Osteoblast (primary cell): ENCODE results near the gene SAE1. TPM values are rescaled to one million over a fixed set of nuclear protein-coding genes. Genes with fewer than 3 reads are reported as not detected.
A peak's percentile ranks its signal among the peaks of the same experiment; 100 is the strongest.

ENCODE experiments used
- DNase-seq: peaks from one replicate; pipeline ENCODE4 v3.0.0; 2011; ENCODE audit warnings: low spot score, mixed read lengths; ENCODE audit not compliant: insufficient read length; ENCODE audit errors: missing footprints
- H2AFZ ChIP-seq: 2 replicates; pipeline ENCODE4 v1.6.0; 2011; ENCODE audit warnings: mild to moderate bottlenecking, low read length
- H3K27ac ChIP-seq: 2 replicates; pipeline ENCODE4 v1.5.1; 2011; ENCODE audit warnings: mild to moderate bottlenecking, low read depth, low read length, moderate library complexity
- H3K27me3 ChIP-seq: 2 replicates; pipeline ENCODE4 v1.6.0; 2012; ENCODE audit warnings: mild to moderate bottlenecking, control low read depth, inconsistent platforms, low read length, moderate library complexity; ENCODE audit not compliant: insufficient read depth
- H3K36me3 ChIP-seq: 2 replicates; pipeline ENCODE4 v1.5.1; 2011; ENCODE audit warnings: mild to moderate bottlenecking, low read length, control low read depth, moderate library complexity; ENCODE audit not compliant: insufficient read depth
- H3K4me1 ChIP-seq: 2 replicates; pipeline ENCODE4 v1.5.1; 2011; ENCODE audit warnings: mild to moderate bottlenecking, low read length, control low read depth, moderate library complexity; ENCODE audit not compliant: insufficient read depth
- H3K4me2 ChIP-seq: 2 replicates; pipeline ENCODE4 v1.6.0; 2011; ENCODE audit warnings: mild to moderate bottlenecking, low read length; ENCODE audit not compliant: insufficient read depth
- H3K4me3 ChIP-seq: fragments of 200-600 bp; sonication (generic); 3 replicates; pipeline ENCODE4 v1.5.1; 2012; ENCODE audit warnings: mild to moderate bottlenecking, low read length, inconsistent platforms; ENCODE audit not compliant: insufficient read depth
- H3K79me2 ChIP-seq: 2 replicates; pipeline ENCODE4 v1.6.0; 2012; ENCODE audit warnings: mild to moderate bottlenecking, low read length, control low read depth, inconsistent platforms; ENCODE audit not compliant: insufficient read depth
- H3K9me3 ChIP-seq: 2 replicates; pipeline ENCODE4 v1.5.1; 2011; ENCODE audit warnings: low read depth, low read length, control low read depth
- H4K20me1 ChIP-seq: 2 replicates; pipeline ENCODE4 v1.6.0; 2012; ENCODE audit warnings: mild to moderate bottlenecking, low read length, control low read depth; ENCODE audit not compliant: insufficient read depth
- CTCF ChIP-seq: IDR thresholded peaks from 2 replicates; pipeline ENCODE4 v1.5.1; 2011; ENCODE audit warnings: mild to moderate bottlenecking, low read depth, low read length, moderate library complexity; ENCODE audit errors: extremely low read depth
- total RNA-seq: library from RNA; depleted of rRNA; stranded (reverse); fragments of >200 nt; gene quantifications from 2 replicates; pipeline ENCODE4 v1.2.3, GENCODE V29; 2012

The SAE1 gene
- total RNA-seq, 1 donor: 105 TPM

DNA sequence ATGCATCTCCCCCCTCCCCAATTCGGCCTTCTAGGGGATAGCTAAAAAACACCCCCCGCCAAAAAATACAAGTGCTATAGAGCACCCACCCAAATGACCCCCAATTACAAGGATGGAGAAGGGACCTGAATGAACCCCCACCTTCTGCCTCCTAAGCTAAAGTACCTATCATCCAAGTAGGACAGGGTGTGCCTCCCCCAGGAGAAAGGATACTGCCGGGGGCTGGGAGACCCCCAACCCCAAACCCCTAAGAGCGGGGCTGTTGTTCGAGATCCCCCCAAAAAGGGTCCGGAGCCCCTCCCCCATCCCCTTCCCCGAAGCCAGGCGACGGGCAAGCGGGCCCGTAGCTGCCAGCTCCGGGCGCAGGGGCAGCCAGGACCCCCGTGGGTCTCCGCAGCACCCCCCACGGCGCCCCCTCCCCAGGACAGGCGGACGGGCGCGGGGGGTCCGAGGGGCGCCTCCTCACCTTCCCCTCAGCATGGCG lies 18.9 kb upstream of the SAE1 start:
- Histone ChIP-seq H3K9me3 (no peaks in the 10 kb centered on the region), H2AFZ (no peak overlapping the region), H3K36me3 (peaks cover 6% of the 10 kb centered on the region), H3K4me2 (peak overlapping the region; percentile 97), H3K4me1 (peaks cover 40% of the 10 kb centered on the region), H3K27ac (peak overlapping the region; percentile 100), H4K20me1 (no peaks in the 10 kb centered on the region), H3K79me2 (peaks cover 32% of the 10 kb centered on the region), H3K27me3 (no peaks in the 10 kb centered on the region), H3K4me3 (peak overlapping the region; percentile 88)
- no peak for DNase-seq
- no peak for TF ChIP-seq CTCF

- no peak for TF ChIP-seq CTCF
- Histone ChIP-seq H3K79me2 (peaks cover 32% of the 10 kb centered on the region), H3K36me3 (peaks cover 6% of the 10 kb centered on the region)
Observed at GRCh38 chr19:47112166-47112996, 18.3 kb upstream of the SAE1 start.

DNA sequence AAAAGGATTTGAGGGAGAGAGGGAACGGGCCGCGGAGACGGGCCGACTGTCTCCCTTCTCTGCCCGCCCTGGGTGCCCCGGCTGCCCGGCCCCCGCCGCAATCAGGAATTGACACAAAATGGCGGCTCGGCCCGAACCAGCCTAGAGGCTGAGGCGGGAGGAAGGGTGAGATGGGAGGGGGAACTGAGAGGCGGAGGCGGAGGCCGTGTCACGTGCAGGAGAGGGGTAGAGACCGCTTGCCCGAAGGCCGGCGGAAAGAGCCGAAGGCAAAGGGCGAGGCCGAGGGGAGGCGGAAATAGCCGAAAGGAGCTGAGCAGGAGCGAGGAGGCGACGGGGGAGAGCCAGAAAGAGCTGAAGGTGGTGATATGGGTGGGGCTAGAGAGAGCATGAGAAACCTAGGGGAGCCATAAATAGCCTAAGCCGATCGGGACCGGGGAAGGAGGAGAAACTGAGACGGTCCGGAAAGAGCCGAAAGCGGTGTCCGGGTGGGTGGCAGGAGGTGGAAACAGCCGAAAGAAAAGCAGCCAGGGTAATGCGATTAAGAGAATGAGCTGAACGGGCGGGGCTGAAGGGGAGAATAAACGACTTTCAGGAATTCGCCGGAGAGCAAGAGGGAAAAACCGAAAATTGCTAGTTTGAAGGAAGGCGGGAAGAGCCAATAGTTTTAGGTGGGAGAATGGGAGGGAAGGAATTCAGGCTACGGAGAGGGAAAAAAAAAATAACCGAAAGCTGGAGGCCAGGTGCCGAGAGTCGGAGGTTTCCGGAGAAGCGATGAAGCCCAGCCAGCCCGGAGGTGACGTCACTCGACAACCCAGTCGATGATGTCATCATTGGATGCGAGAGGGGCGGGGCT lies 17.4 kb upstream of the SAE1 start, which contains the start of gene ZC3H4:
Gene ZC3H4, minus strand, starts transcription at position 780 of the 853 bp plus-strand sequence. CDS start 1,192 bp downstream, outside the sequence.
- H4K20me1 ChIP-seq: no peaks in the 10 kb centered on the region
- DNase-seq: peak; percentile 97

More at GRCh38 chr19:47112166-47112996, 18.3 kb upstream of the SAE1 start:
- Histone ChIP-seq H3K9me3 (no peaks in the 10 kb centered on the region), H3K27ac (peak overlapping the region; percentile 100), H4K20me1 (no peaks in the 10 kb centered on the region), H3K4me1 (peaks cover 33% of the 10 kb centered on the region), H3K4me2 (peak overlapping the region; percentile 97), H3K27me3 (no peaks in the 10 kb centered on the region), H2AFZ (peak overlapping the region; percentile 68), H3K4me3 (peak overlapping the region; percentile 88)
- DNase-seq: peak; percentile 83

More for the DNA sequence above, 17.4 kb upstream of the SAE1 start, which contains the start of gene ZC3H4:
- H2AFZ ChIP-seq: peak within 1 kb of the TSS; percentile 81
- H3K4me3 ChIP-seq: peak within 1 kb of the TSS; percentile 88
- peak within 1 kb of the TSS; percentile 100 for H3K27ac ChIP-seq
- H3K27me3 ChIP-seq: no peaks in the 10 kb centered on the region
- H3K4me2 ChIP-seq: peak within 1 kb of the TSS; percentile 97
- H3K9me3 ChIP-seq: no peaks in the 10 kb centered on the region
- TF ChIP-seq CTCF: no peak
- H3K36me3 ChIP-seq: peaks cover 6% of the 10 kb centered on the region
- peaks cover 25% of the 10 kb centered on the region for H3K4me1 ChIP-seq
- H3K79me2 ChIP-seq: peaks cover 32% of the 10 kb centered on the region
